ENCODE measurements around the gene GPR26.
"Not testable (repeated sequence)": the region's sequence is repeated elsewhere in the genome, so short reads cannot be mapped to it uniquely, and the experiment has no call there.

Gene GPR26

DNA sequence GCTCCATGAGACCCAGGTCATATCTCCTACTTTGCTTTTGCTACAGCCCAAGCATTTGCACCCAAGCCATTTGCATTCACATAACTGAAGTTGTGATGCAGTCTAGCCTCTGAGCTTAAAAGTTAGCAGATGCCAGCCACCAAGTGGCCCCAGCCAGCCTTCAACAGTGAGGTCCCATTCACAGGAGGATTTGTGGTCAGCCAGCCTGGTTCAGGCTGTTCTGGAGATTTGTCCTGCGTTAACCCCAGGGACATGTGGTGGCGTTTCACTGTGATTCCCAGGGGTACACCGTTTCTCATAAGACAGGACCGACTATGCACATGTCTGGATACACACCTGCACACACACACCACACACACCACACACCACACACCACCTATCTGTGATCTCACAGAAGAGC is 51.2 kb downstream of the GPR26 start:
- DNase-seq = no peak

DNA sequence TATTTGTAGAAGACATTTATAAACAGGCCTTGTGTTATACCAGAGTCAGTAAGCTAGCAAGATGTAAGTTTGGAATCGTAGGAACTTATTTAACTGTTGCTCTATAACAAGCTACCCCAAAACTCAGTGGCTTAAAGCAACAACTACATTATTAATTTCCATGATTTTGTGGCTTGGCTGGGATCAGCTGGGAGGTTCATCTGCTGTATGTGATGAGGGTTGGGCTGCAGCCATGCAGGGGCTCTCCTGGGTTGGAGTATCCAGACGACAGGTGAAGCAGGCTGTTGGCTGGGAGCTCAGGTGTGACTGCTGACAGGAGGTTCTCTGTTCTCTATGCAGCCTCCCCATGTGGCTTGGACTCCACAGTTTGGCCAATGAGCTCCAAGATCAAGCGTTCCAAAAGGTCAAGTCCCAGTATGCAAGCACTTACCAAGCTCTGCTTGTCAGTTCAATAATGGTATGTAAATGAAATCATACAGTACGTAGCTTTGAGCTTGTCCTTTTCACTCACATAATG is 52.4 kb downstream of the GPR26 start:
- no peak for DNase-seq

- DNase-seq = no peak
Measured at GRCh38 chr10:123720536-123720935, 54.4 kb downstream of the GPR26 start.

- no peak for DNase-seq
Measured at GRCh38 chr10:123721441-123722049, 55.4 kb downstream of the GPR26 start.

GRCh38 chr10:123722351-123722750 is 56.2 kb downstream of the GPR26 start:
- no peak for DNase-seq

DNA sequence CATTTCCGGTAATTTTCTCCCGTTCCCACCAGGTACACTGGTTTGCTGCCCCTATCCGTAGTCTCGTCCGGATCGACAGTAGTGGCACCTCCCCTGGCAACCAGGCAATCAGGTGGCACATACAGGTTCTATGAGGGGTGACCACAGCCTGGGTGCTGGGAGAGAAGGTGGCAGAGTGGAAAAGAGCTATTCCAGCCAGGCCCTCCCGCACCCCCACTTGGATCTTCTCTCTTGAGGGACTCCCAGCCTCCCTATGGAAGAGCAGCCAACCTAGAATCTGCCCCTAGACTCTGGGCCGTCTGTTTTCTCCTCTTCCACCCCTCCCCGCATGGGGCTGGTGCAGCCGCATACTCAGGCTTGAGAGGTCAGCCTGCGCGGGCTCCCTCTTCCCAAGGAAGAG is 58.6 kb downstream of the GPR26 start:
- no peak for DNase-seq

GRCh38 chr10:123726381-123726780 is 60.2 kb downstream of the GPR26 start:
- DNase-seq = no peak

DNA sequence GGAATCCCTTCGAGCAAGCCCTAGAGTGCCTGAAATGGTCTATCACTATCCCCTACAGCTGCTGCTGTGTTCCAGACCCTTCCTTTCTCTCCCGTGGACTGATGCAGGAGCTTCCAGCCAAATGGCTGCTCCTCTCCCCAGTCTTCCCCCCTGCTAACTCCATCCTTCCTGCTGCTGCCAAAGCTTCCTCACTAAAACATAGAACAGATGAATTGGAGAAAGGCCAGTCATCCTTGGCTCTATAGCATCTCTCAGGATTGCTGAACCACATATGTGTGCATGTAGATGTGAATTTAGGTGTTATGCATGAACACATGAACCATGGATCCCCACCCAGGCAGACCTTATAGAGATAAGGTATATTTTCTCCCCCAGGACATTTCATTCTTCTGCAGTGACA is 60.7 kb downstream of the GPR26 start:
- DNase-seq = no peak

DNA sequence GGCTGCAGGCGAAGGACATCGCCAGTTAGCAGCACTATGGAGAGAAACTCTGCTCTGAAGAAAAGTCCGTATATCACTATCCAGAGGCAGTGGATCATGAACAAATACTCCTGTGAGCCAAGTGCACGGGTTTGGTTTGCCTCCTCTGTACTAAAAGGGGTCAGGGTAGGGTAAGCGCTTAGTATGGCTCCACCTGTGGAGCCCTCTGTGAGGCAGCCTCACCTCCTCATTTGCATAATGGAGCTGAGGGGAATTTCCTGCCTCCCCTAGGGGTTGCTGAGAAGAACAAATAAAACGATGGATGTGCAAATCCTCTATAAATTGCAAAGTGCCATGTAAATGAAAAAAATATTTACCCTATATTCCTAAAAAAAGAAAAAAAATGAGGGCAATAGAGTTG is 63.4 kb downstream of the GPR26 start:
- DNase-seq = no peak

DNA sequence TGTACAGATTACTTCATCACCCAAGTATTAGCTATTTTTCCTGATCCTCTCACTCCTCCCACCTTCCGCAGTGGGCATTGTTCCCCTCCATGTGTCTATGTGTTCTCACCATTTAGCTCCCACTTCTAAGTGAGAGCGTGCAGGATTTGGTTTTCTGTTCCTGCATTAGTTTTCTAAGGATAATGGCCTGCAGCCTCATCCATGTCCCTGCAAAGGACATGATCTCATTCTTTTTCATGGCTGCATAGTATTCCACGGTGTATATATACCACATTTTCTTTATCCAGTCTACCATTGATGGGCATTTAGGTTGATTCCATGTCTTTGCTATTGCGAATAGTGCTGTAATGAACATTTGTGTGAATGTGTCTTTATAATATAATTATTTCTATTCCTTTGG is 70.8 kb downstream of the GPR26 start:
- not testable (repeated sequence) for DNase-seq

DNA sequence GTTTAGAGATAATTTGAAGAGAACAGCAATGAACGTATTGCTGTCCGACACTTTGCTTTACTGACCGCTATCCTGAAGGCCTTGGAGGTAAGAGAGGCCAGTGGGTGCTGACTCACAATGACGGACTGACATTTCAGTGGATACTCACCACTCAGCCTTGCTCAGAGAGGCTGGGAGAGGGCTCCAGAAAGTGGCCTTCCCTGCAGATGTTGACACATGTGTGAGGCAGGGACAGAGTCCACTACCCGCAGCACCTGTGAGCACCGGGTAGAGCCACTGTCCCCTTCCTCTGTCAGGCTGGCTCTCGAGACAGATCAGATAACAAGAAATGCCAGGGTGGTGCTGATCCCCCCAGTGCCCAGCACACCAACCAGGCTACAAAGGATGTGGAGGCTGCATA is 75.0 kb downstream of the GPR26 start:
- DNase-seq = no peak

DNA sequence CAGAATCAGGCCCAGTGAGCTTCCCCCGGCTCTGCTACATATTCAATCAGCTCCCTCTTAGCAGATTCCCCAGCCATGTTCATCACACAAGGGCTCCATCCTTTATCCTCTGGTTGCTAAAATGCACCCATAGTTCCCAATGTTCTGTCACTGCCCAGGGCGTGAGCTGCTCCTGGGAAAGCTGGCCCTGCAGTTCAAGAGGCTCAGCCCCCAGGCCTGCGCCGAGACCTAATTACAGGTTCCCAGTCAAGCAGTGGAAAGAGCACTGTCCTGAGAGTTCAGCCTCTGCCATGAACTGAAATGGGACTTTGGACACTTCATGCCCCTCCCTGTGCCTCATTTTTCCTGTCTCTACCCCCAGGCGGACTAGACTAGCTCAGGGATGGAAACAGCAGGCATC is 75.6 kb downstream of the GPR26 start:
- DNase-seq = no peak

GRCh38 chr10:123742751-123743440 is 76.7 kb downstream of the GPR26 start:
- no peak for DNase-seq

GRCh38 chr10:123743441-123744223 is 77.5 kb downstream of the GPR26 start:
- DNase-seq = no peak

DNA sequence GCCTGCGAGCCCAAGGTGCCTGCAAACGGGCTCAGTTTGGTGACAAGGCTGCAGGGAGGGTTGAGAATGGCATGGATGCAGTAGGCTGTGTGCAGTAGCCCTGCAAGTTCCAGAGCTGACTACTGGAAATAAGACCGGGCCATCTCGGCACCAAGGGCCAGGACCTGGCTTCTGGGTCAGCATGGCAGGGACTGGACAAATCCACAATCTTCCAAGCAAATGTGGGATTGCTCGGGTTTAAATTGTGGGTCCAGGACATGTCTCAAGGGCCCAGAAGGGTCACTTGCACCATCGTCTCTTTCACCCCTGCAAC is 78.0 kb downstream of the GPR26 start:
- no peak for DNase-seq
